MM.1S (cell line): ENCODE measurements around the gene LRRC32.

Experiments
- DNase-seq: peaks from one replicate; pipeline ENCODE4 v3.0.0-alpha.2; 2015
- H2AFZ ChIP-seq: fragments of 300-600 bp; sonication (generic); 2 replicates; pipeline ENCODE4 v1.6.0; 2016; ENCODE audit warnings: antibody characterized with exemption, low read length
- H3F3A ChIP-seq: fragments of 300-600 bp; sonication (generic); 2 replicates; pipeline ENCODE4 v1.6.1; 2016; ENCODE audit warnings: mild to moderate bottlenecking, antibody characterized with exemption, low read length, moderate library complexity, mixed read lengths; ENCODE audit not compliant: insufficient read depth
- H3K27ac ChIP-seq: fragments of 300-600 bp; sonication (generic); 2 replicates; pipeline ENCODE4 v1.5.1; 2016; ENCODE audit warnings: mild to moderate bottlenecking, low read length
- H3K27me3 ChIP-seq: fragments of 300-600 bp; sonication (generic); replicated peaks from 2 replicates; pipeline ENCODE4 v1.6.0; 2016; ENCODE audit warnings: low read length; ENCODE audit not compliant: insufficient read depth
- H3K36me3 ChIP-seq: fragments of 300-600 bp; sonication (generic); replicated peaks from 2 replicates; pipeline ENCODE4 v1.6.1; 2016; ENCODE audit warnings: mild to moderate bottlenecking, low read length, mixed read lengths; ENCODE audit not compliant: insufficient read depth
- H3K4me1 ChIP-seq: fragments of 300-600 bp; sonication (generic); 2 replicates; pipeline ENCODE4 v1.6.1; 2016; ENCODE audit warnings: low read length, mixed read lengths
- H3K4me2 ChIP-seq: fragments of 300-600 bp; sonication (generic); 2 replicates; pipeline ENCODE4 v1.6.0; 2016; ENCODE audit warnings: low read depth, low read length
- H3K4me3 ChIP-seq: fragments of 300-600 bp; sonication (generic); 2 replicates; pipeline ENCODE4 v1.5.1; 2016; ENCODE audit warnings: low read length, mixed read lengths
- H3K79me2 ChIP-seq: fragments of 300-600 bp; sonication (generic); 2 replicates; pipeline ENCODE4 v1.6.1; 2016; ENCODE audit warnings: mixed run types, low read length, mixed read lengths
- H3K9ac ChIP-seq: fragments of 300-600 bp; sonication (generic); 2 replicates; pipeline ENCODE4 v1.6.1; 2016; ENCODE audit warnings: low read length, mixed read lengths
- H3K9me2 ChIP-seq: fragments of 300-600 bp; sonication (generic); replicated peaks from 2 replicates; pipeline ENCODE4 v1.6.1; 2016; ENCODE audit warnings: mild to moderate bottlenecking, low read length, mixed read lengths; ENCODE audit not compliant: insufficient read depth
- H3K9me3 ChIP-seq: fragments of 300-600 bp; sonication (generic); replicated peaks from 2 replicates; pipeline ENCODE4 v1.6.1; 2016; ENCODE audit warnings: mild to moderate bottlenecking, low read length, mixed read lengths; ENCODE audit not compliant: insufficient read depth
- H4K20me1 ChIP-seq: fragments of 300-600 bp; sonication (generic); 2 replicates; pipeline ENCODE4 v1.6.1; 2016; ENCODE audit warnings: mild to moderate bottlenecking, low read length, moderate library complexity, mixed read lengths; ENCODE audit not compliant: insufficient read depth
- EZH2 ChIP-seq: fragments of 300-600 bp; sonication (generic); optimal IDR thresholded peaks from 2 replicates; pipeline ENCODE3; 2017; ENCODE audit warnings: low read depth, mild to moderate bottlenecking, antibody characterized with exemption, low read length, mixed read lengths
- EZH2phosphoT487 ChIP-seq: fragments of 300-600 bp; sonication (generic); IDR thresholded peaks from 2 replicates; pipeline ENCODE4 v1.6.1; 2018; ENCODE audit warnings: antibody characterized with exemption, low read length
- TF ChIP-seq, protein P1 (sequence below): fragments of 300-600 bp; sonication (generic); IDR thresholded peaks from 2 replicates; pipeline ENCODE4 v1.5.1; 2016; ENCODE audit warnings: antibody characterized with exemption, low read length, mixed read lengths

LRRC32 gene

DNA sequence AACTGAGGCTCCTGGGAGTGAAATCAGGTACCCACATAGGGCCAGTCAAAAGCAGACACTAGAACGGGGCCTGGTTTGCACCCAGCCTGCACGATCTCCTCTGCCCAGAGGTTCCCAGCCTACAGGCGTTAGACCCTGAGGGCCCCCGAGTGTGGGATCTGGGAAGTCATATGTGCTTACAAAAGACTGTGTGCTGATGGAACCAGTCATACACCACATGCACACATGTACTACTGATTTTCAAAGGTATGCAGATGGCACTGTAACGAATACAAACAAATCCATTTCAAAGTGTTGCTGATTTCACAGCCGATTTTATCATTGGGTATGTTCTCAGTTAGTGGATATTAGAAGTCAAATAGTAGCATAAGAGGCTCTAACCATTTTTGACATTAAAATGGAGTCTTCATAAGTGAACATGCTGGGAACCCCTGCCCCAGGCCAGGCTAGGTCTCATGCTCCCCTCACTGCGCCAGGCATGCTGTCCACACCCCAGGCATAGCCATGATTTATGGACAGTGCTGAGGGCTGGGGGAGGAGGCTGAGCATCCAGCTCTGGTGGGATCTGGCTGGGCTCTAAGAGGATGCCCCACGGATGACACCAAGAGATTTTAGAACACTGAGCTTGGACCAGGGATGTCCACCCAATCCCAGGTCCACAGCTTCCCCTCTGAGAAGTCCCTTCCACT, 38.6 kb upstream of the LRRC32 start:
- DNase-seq = no peak
- H3K79me2 ChIP-seq = no peaks in the 10 kb centered on the region
- TF ChIP-seq EZH2 (no peak), EZH2phosphoT487 (no peak)
- TF ChIP-seq, protein P1, sequence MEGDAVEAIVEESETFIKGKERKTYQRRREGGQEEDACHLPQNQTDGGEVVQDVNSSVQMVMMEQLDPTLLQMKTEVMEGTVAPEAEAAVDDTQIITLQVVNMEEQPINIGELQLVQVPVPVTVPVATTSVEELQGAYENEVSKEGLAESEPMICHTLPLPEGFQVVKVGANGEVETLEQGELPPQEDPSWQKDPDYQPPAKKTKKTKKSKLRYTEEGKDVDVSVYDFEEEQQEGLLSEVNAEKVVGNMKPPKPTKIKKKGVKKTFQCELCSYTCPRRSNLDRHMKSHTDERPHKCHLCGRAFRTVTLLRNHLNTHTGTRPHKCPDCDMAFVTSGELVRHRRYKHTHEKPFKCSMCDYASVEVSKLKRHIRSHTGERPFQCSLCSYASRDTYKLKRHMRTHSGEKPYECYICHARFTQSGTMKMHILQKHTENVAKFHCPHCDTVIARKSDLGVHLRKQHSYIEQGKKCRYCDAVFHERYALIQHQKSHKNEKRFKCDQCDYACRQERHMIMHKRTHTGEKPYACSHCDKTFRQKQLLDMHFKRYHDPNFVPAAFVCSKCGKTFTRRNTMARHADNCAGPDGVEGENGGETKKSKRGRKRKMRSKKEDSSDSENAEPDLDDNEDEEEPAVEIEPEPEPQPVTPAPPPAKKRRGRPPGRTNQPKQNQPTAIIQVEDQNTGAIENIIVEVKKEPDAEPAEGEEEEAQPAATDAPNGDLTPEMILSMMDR = no peak

DNA sequence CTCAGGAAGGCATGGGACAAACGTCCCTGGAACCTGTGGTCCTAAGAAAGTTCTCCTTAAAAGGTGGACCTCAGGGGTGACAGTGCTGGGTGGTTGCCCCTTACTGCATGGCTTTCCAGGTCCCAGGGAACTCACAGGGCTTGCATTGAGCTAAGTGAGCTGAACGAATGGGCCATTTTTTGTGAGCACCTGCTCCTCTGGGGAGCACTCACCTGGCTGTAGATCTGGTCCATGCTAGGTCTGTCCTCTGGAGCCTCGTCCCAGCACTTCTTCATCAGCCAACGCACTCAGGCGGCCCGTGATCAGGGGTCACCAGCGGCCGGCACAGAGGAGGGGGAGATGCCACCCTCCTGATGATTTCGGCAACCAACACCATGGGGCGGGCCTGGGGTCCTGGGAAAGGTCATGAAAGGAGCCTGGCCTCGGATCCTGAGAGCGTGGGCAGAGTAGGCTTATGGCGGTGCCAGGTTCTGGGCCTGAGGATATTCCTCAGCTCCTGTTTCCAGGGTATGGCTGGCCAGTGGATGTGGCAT, 36.8 kb upstream of the LRRC32 start:
- Histone ChIP-seq H3K36me3 (no peaks in the 10 kb centered on the region), H3K9me3 (no peaks in the 10 kb centered on the region), H3K4me3 (no peak overlapping the region), H3K27ac (no peak overlapping the region), H2AFZ (no peak overlapping the region), H3K4me1 (no peaks in the 10 kb centered on the region), H3K9ac (no peak overlapping the region), H3K9me2 (no peaks in the 10 kb centered on the region), H3K27me3 (no peaks in the 10 kb centered on the region), H3K4me2 (no peak overlapping the region), H3K79me2 (no peaks in the 10 kb centered on the region), H4K20me1 (no peaks in the 10 kb centered on the region), H3F3A (no peaks in the 10 kb centered on the region)
- TF ChIP-seq, protein P1 = no peak
- TF ChIP-seq EZH2 (no peak), EZH2phosphoT487 (no peak)
- no peak for DNase-seq

More for the DNA sequence above, 38.6 kb upstream of the LRRC32 start:
- no peak overlapping the region for H3K9ac ChIP-seq
- no peaks in the 10 kb centered on the region for H3K36me3 ChIP-seq
- no peaks in the 10 kb centered on the region for H3F3A ChIP-seq
- no peak overlapping the region for H3K27ac ChIP-seq
- no peak overlapping the region for H3K4me2 ChIP-seq
- no peaks in the 10 kb centered on the region for H3K9me3 ChIP-seq
- no peaks in the 10 kb centered on the region for H4K20me1 ChIP-seq
- H3K4me1 ChIP-seq = no peaks in the 10 kb centered on the region
- H3K4me3 ChIP-seq = no peak overlapping the region
- no peak overlapping the region for H2AFZ ChIP-seq
- no peaks in the 10 kb centered on the region for H3K9me2 ChIP-seq
- H3K27me3 ChIP-seq = no peaks in the 10 kb centered on the region

DNA sequence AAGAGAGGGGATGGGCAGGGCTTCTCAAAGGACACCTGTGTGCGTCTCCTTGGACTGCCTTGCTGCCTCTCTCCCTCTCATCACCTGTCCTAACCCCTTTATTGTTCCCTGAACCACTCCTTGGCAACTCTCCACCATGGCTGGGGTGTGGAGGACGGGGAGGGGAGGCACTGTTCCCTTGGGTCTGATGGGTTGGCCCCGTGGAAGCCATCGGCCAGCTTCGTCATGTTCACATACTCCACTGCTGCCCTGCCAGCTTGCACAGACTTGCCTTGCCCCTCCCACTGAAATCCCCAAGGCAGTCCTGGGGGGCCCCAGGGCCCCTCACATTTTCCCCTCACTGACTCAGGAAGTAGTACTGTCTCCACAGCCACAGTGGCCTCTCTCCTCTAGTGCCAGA, 36.1 kb upstream of the LRRC32 start:
- no peak for DNase-seq
- no peak overlapping the region for H2AFZ ChIP-seq

More for the DNA sequence above, 36.1 kb upstream of the LRRC32 start:
- Histone ChIP-seq H3K9me2 (no peaks in the 10 kb centered on the region), H3K4me3 (no peak overlapping the region), H3K4me2 (no peak overlapping the region), H3K36me3 (no peaks in the 10 kb centered on the region), H3K9me3 (no peaks in the 10 kb centered on the region), H4K20me1 (no peaks in the 10 kb centered on the region), H3K9ac (no peak overlapping the region), H3K4me1 (no peaks in the 10 kb centered on the region), H3K27me3 (no peaks in the 10 kb centered on the region), H3K27ac (no peak overlapping the region), H3K79me2 (no peaks in the 10 kb centered on the region), H3F3A (no peaks in the 10 kb centered on the region)
- no peak for TF ChIP-seq EZH2phosphoT487
- TF ChIP-seq, protein P1 = no peak
- no peak for TF ChIP-seq EZH2
